Measurements from ENCODE around the gene PDE6B.

Gene PDE6B

DNA sequence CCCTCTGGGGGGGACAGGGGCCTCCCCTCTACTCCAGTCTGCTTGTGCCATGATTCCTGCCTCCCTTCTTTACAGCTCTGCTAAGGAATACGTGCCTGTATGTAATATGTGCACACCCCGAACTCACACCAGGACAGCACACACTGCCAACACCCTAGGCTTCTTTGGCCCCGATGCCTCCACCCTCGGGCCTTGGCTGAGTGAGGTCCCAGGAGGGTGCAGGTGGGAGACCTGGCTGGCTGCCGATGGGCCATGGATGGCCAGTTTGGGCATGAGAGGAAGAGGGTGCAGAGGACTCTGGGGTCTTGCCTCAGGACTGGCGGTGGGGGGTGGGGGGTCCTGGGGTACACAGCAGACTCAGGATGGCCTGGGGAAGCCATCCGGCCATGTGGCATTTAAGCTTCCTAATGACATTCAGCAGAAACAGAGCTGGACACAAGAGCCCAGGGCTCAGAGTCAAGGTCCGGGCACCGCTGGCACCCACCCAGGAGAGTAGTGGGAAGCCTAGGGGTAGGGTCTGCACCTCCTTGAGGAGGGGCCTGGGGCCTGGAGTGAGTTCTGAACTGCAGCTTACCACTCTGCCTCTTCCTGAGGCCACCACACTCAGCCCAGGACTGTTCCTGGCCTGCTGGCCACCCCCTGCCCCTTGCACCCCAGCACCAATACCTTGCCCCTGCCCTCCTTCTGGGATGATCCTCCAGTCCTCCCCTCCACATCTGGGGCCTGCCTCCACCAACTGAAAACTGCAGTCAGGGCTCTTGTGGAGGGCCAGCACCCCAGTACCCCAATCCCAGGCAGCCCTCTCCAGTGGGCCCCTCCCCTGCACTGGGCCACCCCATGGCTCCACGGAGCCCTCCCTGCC, 78.2 kb downstream of the PDE6B start:
- no peak overlapping the region for H3K4me3 ChIP-seq (ENCODE audit: low read depth, low read length)

GRCh38 chr4:704198-704891, 79.0 kb downstream of the PDE6B start:
- no peak overlapping the region for H3K4me3 ChIP-seq (ENCODE audit: low read depth, low read length)

GRCh38 chr4:704971-705277, 79.6 kb downstream of the PDE6B start:
- no peak overlapping the region for H3K4me3 ChIP-seq (ENCODE audit: low read depth, low read length)

DNA sequence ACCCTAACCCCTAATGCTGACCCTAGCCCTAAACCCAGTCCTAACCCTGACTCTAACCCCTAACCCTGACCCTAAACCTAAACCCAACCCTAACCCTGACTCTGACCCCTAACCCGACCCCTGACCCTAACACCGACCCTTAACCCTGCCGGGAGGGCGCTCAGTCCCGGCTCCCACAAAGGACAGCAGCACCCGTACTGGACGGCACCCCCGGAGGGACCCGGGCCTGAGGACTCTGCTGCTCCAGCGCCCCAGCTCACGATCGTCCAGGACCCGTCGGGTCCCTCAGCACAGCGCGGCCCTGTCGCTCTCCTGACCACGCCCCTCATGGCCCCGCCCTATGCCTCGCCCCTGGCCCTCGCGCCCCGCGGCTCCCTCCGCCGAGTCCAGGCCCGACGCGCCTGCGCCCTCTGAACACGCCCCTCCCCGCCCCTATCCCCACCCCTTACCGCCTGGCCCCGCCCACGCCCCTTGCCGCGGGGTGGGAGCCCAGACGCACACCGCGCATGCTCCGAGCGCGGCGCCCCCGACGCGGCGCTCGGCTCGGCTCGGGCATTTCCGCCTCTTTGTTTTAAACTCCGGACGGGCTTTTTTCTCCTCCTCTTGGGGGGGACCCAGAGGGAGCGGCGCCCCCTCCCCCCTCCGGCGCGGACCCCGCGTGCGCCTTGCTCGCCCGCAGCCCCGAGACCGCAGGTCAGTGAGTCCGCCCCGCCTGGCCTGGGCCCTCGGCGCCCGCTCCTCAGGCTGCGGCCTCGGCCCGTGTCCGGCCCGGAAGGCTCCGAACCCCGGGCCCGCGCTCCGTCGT, 80.1 kb downstream of the PDE6B start, which contains the start of gene PCGF3:
TSS of gene PCGF3 (plus strand) at position 555 of the 805 bp plus-strand sequence. CDS start 27,849 bp downstream, outside the sequence.
- H3K4me3 ChIP-seq (ENCODE audit: low read depth, low read length), result peak within 1 kb of the TSS; percentile 74

DNA sequence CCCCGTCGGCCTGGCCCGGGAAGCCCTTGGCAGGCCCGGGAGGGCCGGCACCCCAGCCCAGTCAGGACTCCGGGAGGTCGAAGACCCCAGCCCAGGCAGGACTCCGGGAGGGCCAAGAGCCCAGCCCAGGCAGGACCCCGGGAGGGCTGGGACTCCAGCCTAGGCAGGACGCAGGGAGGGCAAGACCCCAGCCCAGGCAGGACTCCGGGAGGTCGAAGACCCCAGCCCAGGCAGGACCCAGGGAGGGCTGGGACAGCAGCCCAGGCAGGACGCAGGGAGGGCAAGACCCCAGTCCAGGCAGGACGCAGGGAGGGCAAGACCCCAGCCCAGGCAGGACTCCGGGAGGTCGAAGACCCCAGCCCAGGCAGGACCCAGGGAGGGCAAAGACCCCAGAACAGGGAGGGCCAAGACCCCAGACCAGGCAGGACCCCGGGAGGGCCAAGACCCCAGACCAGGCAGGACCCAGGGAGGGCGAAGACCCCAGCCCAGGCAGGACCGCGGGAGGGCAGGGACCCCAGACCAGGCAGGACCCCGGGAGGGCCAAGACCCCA, 80.8 kb downstream of the PDE6B start:
- peak overlapping the region; percentile 74 for H3K4me3 ChIP-seq (ENCODE audit: low read depth, low read length)

GRCh38 chr4:706834-707598, 81.6 kb downstream of the PDE6B start:
- H3K4me3 ChIP-seq (ENCODE audit: low read depth, low read length), result no peak overlapping the region

DNA sequence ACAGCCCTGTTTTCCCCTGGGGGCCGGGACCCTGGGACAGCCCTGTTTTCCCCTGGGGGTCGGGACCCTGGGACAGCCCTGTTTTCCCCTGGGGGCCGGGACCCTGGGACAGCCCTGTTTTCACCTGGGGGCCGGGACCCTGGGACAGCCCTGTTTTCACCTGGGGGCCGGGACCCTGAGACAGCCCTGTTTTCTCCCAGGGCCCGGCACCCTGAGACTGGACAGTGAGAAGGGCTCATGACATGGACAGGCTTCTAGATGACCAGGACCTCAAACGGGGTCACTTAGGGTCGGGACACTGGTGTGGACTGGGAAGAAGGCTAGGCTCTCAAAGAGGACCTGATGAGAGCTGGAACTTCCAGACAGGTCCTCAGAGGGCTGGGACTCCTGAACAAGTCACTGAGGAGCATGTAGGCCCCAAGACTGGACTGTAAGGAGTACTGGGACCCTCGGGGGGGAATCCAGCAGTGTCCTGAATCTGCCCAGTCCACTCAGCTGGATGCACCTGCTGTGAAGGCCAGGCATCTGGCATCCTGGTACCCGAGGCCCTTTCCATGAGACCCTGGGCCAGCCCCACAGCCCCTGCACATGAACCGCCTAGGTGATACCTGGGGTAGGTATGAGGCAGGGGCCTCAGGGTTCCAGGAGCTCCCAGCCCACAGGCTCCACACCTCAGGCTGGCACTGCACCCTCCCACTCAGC, 82.7 kb downstream of the PDE6B start:
- no peak overlapping the region for H3K4me3 ChIP-seq (ENCODE audit: low read depth, low read length)

GRCh38 chr4:708631-708933, 83.2 kb downstream of the PDE6B start:
- H3K4me3 ChIP-seq (ENCODE audit: low read depth, low read length), result no peak overlapping the region

DNA sequence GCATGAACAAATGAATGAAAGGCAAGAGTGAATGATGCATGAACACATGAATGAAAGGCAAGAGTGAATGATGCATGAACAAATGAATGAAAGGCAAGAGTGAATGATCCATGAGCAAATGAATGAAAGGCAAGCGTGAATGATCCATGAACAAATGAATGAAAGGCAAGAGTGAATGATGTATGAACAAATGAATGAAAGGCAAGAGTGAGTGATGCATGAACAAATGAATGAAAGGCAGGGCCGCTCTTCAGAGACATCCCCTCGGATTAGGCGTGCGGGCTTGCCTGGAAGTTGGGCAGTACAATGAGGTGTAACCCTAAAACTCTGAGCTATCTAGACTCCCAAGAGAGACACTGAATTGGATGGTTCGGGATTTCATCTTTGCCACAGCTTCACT, 84.0 kb downstream of the PDE6B start:
- H3K4me3 ChIP-seq (ENCODE audit: low read depth, low read length), result no peak overlapping the region

DNA sequence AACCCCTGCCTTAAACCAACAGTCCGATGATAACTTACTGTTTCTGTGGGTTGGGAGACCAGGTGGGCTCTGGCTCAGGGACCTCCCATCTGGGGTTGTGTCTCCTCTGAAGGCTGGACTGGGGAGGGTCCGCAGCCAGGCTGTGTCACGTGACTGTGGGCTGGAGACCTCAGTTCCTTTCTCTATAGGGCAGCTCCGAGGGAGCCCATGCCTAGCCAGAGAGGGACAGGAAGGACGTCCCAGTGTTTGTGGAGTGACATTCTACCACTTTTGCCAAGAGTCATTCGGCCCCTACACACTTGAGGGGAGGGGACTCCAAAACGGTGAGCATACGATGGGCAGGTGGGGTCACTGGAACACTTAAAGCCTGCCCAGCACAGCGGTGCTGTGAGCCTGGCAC, 84.7 kb downstream of the PDE6B start:
- H3K4me3 ChIP-seq (ENCODE audit: low read depth, low read length), result no peak overlapping the region

- H3K4me3 ChIP-seq (ENCODE audit: low read depth, low read length), result no peak overlapping the region
These were observed 85.5 kb downstream of the PDE6B start for GRCh38 chr4:710916-711315.

GRCh38 chr4:712093-712492, 86.7 kb downstream of the PDE6B start:
- no peak overlapping the region for H3K4me3 ChIP-seq (ENCODE audit: low read depth, low read length)

DNA sequence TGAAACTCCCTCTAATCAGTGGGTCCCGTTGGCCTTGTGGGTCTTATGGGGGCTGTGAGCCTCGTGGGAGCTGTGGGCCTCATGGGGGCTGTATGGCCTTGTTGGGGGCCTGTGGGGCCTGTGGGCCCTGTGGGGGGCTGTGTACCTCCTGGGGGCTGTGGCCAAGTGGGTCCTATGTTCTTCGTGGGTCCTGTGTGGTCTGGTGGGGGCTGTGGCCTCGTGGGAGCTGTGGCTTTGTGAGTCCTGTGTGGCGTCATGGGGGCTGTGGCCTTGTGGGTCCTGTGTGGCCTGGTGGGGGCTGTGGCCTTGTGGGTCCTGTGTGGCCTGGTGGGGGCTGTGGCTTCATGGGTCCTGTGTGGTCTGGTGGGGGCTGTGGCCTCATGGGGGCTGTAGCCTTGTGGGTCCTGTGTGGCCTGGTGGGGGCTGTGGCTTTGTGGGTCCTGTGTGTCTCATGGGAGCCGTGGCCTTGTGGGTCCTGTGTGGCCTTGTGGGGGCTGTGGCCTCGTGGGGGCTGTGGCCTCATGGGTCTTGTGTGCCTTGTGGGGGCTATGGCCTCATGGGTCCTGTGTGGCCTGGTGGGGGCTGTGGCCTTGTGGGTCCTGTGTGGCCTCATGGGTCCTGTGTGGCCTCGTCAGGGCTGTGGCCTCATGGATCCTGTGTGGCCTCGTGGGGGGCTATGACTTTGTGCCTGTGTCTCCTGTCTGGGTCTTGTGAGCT, 87.7 kb downstream of the PDE6B start:
- no peak overlapping the region for H3K4me3 ChIP-seq (ENCODE audit: low read depth, low read length)

DNA sequence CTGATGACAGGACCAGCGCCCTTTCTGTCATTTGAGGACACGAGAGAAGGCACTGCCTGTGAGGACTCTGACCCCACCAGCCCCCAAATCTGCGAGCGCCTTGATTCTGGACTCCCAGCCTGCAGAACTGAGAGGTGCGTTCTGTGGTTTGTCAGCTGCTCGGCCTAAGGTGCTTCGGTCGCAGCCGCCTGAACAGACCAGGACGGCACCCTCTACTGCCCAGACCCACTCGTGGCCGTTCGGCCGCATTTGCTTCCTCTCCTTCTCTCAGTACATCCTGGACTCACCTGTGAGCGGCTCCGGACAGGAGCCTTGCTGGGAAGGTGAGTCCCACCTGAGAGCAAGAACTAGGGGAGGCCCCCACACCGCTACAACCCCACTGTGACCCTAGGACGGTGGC, 88.7 kb downstream of the PDE6B start:
- H3K4me3 ChIP-seq (ENCODE audit: low read depth, low read length), result no peak overlapping the region

DNA sequence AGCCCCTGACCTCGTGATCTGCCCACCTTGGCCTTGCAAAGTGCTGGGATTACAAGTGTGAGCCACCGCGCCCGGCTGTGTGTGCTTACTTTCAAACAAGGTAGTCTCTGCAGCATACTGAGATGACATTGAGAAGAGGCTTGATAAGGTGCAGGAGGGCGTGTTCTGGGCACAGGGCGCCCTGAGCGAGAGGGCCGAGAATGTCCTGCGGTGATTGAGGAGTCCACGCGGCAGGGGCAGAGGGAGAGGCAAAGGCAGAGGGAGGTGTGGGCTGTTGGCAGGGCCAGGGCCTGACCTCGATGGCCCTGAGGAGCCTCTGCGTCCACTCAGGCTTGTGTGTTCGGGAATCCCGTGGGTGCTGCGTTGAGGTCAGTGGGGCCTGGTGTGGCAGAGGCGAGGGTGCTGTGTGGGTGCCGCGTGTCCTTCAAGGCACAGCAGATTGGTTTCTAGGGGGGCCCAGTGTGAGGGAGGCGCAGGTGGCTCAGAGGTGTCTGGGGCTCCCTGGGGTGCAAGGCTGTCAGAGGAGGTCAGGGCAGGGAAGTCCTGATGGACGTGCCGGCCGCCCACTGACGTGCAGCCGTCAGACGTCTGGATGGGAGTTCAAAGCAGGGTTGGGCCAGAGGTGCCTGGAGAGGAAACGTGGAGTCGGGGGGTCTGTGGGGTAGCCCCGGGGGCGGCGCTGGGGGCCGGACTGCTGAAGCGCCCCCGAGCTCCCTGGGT, 92.4 kb downstream of the PDE6B start:
- H3K4me3 ChIP-seq (ENCODE audit: low read depth, low read length), result no peak overlapping the region

DNA sequence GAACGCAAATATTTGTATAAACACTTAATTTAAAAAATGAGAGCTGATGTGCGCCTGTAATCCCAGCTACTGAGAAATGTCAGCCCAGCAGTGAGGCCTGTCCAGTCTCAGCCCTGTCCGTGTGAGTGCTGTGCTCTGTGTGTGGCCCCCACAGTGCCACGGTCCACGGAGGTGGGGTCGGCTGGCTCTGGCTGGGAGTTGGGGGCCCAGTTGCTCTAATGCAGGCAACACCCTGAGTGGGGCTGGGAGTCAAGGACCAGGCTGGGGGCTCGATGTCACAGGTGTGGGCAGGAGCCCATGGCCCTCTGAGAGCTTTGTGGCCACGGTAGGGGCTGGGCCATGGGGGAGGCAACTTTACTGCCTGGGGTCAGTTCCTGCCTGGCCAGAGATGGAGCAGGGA, 93.1 kb downstream of the PDE6B start:
- no peak overlapping the region for H3K4me3 ChIP-seq (ENCODE audit: low read depth, low read length)

All from iPS-11a (cell line).